Posterior vena cava (tissue), 2 donors: ENCODE data around the gene PAK1. TPM values are rescaled to one million over a fixed set of nuclear protein-coding genes. Genes with fewer than 3 reads are reported as not detected.
"Not testable (repeated sequence)": the region's sequence is repeated elsewhere in the genome, so short reads cannot be mapped to it uniquely, and the experiment has no call there.

Experiments used
- DNase-seq: peaks from one replicate; pipeline ENCODE4 v3.0.0-alpha.2; 2020; ENCODE audit warnings: low spot score
- intact Hi-C, 2 donors: fragments of 100-400 bp; cut with DNase I; formaldehyde crosslinking; loops; one replicate each; pipeline versions ENCODE4 v1.14.1 to v1.14.2; 2022 to 2023
- total RNA-seq, 2 donors: library from RNA; stranded (reverse); fragmentation: NEBNext Ultra II Directional; extraction: Animal tissue kit (Norgen Biotek cat#: 25700); gene quantifications; one replicate each; pipeline ENCODE4 v1.2.1, GENCODE V29; 2021
- donor health status: DM: yes; HTN: yes; CAD: no.
- donor health status: DM: yes; HTN: yes; CAD: no.

PAK1 gene
- total RNA-seq, 2 donors from 2014 or later = 31.0 to 31.9 TPM

GRCh38 chr11:77332259-77332658 lies 141.6 kb downstream of the PAK1 start:
- intact Hi-C loops = no loop called here
- DNase-seq = no peak

- DNase-seq = no peak
- intact Hi-C loops = no loop called here
Measured at GRCh38 chr11:77325159-77325558, 148.7 kb downstream of the PAK1 start.

- DNase-seq = no peak
- intact Hi-C loops = no loop called here
Measured at GRCh38 chr11:77324508-77324907, 149.4 kb downstream of the PAK1 start.

DNA sequence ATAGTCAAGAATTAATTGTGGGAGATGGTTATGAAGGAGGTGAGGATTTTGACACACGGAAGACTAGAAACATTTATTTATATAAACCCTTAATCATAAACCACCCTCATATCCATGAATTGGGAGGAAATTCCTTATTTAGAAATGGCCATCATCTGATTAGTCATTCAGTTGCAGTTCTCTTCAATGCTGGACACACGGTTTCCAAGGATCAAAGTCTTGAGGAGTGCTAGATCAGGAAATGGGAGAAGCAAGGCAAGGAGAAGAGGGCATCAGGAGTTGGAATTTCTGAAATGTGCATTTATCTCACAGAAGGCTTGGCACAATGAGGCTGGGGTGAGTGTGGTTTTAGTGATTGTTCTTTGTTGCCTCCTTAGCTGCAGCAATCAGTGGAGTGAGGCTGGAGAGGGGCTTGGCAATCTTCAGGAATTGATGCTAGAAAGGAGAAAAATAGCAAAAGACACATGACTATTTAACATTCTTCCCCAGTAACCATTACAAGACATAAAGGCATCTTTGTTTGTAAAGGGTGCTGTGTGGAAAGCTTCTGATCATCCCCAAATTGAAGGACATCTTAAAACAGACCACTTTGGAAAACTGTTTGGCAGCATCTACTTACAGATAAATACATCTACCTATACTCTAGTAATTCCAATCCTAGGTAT lies 150.8 kb downstream of the PAK1 start:
- DNase-seq = no peak
- intact Hi-C loops = no loop called here

DNA sequence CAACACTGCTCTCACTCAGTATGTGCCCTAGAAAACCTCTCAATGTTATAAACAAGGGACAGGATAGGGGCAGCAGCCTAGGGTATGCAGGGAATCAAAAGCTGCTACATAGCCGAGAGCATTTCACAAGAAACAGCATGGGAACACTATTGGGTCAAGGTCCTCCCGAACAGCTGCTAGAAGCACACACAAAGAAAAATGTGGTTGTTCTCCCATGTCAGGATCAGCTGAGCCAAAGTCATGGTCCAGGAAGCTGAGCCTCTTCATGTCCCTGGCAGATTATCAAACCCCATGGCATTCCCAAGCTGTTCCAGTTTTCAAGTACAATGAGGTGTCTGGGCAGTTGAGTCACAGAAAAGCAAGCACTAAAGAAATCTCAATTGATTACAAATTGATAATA lies 151.4 kb downstream of the PAK1 start:
- intact Hi-C loops = no loop called here
- DNase-seq = no peak

DNA sequence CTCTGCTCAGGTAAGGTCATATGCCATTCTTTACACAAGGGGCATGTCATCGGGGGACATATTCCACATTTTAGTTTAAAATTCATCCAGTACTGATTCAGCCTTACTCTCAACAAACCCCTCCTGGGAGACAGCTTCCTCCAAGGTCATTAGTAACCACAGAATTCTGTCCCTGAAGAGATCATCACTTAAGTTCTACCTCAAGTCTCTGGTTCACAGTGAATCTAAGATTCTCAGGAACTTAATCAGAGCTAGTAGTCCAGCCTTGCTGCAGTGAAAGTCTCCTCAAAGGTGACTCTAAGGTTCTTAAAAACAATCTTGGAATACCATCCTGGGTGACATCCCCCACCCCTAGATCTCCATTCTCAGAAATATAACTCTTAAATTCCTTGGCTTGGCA lies 153.5 kb downstream of the PAK1 start:
- DNase-seq = no peak
- intact Hi-C loops = no loop called here

DNA sequence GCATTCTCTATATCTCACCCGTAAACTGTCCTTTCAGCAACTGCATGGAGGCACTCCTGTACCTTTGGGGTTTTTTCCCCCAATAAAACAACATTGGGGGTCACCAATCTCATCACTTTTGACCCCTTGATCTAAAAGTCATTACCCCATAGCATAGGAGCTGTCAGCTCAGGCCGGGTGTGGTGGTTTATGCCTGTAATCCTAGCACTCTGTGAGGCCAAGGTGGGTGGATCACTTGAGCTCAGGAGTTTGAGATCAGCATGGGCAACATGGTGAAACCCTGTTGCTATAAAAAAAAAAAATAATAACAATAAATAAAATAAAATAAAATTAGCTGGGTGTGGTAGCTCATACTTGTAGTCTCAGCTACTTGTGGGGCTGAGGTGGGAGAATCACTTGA lies 155.3 kb downstream of the PAK1 start:
- intact Hi-C loops = no loop called here
- DNase-seq = no peak

- DNase-seq = no peak
- intact Hi-C loops = no loop called here
Measured at GRCh38 chr11:77316733-77317342, 157.1 kb downstream of the PAK1 start.

DNA sequence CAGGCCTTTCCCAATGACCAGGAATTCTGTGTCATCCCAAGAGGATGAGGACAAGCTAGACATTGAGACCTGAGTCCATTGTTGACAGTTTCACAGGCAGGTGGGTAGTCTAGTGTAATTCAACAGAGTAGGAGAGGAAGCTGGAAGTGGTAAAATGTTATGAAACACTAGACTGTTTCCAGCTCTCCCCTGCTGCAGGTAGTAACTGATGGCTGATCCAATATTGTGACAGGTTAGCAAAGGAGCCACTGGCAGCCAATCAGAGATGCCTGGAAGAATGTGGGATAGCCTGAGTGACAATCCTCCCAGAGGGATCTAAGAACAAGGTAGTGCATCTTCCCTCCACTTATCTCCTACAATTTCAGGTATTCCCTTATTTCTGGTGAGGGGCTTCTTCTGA lies 161.8 kb downstream of the PAK1 start:
- no peak for DNase-seq
- intact Hi-C loops = no loop called here

DNA sequence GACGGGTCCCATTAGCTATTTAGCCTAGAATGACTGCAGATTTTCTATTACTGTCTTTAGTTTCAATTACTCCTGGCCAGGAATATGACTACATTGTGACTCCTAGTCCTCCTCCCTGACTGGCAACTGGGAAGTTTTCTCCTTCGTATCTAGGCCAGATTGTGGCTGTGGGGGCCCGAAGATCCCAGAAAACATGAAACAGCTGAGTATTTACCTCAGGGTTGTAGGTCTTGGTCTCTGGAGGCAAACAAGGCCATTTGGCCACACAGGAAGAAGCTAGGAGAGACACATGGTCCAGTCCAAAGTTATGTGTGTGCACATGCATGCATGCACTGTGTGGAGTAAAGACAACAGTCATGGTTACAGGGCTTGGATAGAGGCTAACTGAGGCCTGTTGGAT lies 162.2 kb downstream of the PAK1 start:
- DNase-seq = no peak
- intact Hi-C loops = no loop called here

- intact Hi-C loops = no loop called here
- DNase-seq = no peak
Measured at GRCh38 chr11:77310721-77311120, 163.2 kb downstream of the PAK1 start.

DNA sequence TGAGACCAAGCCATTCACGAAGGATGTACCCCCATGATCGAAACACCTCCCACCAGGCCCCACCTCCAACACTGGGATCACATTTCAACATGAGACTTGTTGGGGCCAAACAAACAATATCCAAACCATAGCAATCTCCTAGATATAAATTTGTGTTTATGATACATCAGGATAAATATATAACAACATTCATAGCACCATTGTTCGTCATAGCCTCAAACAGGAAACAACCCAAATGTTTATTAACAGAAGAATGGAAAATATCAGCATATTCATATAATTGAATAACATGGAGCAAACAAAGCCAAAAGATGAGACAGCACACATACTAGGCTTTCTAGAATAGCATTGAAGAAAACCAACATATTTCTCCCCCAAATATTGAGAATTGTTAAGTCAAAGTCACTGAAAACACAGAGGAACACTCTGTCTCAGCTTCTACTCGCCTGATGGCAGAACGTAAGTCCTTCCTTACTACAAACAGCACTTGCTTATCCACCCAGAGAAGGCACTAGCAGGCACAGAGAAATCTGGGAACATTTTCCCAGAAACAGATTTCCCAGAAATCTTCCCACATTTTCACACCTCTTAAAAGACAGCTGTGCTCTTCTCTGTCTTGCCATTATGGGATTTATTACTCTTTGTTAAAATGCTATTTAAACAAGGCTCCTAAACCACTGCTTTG lies 164.4 kb downstream of the PAK1 start:
- DNase-seq = no peak
- intact Hi-C loops = no loop called here

GRCh38 chr11:77308838-77309237 lies 165.1 kb downstream of the PAK1 start:
- intact Hi-C loops = no loop called here
- no peak for DNase-seq

GRCh38 chr11:77303328-77303727 lies 170.6 kb downstream of the PAK1 start:
- intact Hi-C loops = no loop called here
- DNase-seq = no peak

GRCh38 chr11:77302752-77303151 lies 171.1 kb downstream of the PAK1 start:
- DNase-seq = no peak
- intact Hi-C loops = no loop called here

- no peak for DNase-seq
- intact Hi-C loops = no loop called here
Measured at GRCh38 chr11:77301510-77301909, 172.4 kb downstream of the PAK1 start, which contains the start of gene GDPD4. Gene GDPD4 (minus strand): TSS chr11:77301686. CDS start chr11:77285137, 16,549 bp downstream.

- intact Hi-C loops = no loop called here
- DNase-seq = no peak
Measured at GRCh38 chr11:77300695-77301094, 173.2 kb downstream of the PAK1 start.

DNA sequence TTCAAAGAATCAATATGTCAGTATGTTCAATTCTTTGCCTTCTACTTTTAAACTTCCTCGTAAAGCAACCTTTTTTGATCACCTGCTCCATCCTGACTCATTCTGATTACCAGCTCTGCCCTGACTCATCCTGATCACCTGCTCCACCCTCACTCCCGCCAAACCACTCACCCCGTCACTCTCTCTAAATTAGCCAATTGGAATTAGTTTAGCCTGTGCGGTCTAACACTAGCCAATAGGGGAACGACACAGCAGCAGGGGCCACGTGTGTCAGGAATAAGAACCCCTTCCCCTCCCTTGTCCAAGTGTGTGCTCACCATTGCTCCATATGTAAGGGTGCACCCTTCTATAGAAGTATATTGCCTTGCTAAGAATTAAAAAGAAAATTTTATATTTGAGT lies 173.9 kb downstream of the PAK1 start:
- DNase-seq, intact Hi-C loops: not testable (repeated sequence)

DNA sequence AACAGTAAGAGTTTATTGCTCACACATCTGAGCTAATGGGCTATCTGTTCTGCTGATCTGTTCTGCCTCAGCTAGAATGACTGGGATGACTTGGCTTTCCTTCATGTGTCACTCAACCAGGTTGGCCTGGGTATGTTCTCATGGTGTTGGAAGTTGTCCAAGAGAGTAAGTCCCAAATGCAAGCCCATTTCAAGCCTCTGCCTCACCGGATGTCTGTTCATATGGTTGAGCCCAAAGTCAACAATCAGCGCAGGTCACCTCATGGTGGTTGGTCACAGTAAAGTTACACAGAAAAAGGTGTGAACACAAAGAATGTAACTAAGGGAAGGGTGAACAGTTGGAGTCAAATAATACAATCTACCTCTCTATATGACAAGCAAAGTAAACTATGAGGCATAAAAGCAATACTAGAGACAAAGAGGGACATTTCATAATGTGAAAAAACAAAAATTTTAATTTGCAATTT lies 174.3 kb downstream of the PAK1 start:
- no peak for DNase-seq
- intact Hi-C loops = no loop called here

DNA sequence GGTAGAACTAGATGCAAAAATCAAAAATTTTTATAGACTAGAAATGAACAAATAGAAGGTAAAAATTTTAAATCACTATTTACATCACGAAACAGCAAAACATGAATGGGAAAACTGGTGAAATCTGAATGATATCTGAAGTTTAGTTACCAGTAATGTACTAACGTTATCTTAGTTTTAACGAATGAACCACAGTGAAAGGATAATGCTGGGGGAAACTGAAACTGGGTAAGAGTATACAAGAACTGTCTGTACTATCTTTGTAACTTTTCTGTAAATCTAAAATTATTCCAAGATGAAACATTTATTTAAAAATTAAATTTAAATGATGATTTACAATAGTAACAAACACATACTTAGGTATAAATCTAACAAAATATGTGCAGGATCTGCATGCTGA lies 179.9 kb downstream of the PAK1 start:
- DNase-seq = no peak
- intact Hi-C loops = no loop called here

GRCh38 chr11:77289737-77290136 lies 184.2 kb downstream of the PAK1 start:
- intact Hi-C loops = no loop called here
- no peak for DNase-seq
